Duodenal mucosa (tissue), 2 donors: ENCODE data around the gene EFEMP1.

Experiments
- H3K27ac ChIP-seq: one replicate; pipeline ENCODE4 v1.7.0; 2013; ENCODE audit warnings: low read depth, low read length
- H3K27me3 ChIP-seq, 2 donors: one replicate each; pipeline ENCODE4 v1.7.0; 2013; ENCODE audit warnings: low read length in 2 of 2, control low read depth in 1 of 2; ENCODE audit not compliant: insufficient read depth in 2 of 2, control insufficient read depth in 1 of 2
- H3K36me3 ChIP-seq, 2 donors: one replicate each; pipeline ENCODE4 v1.7.0; 2013; ENCODE audit warnings: low read length in 2 of 2, control low read depth in 1 of 2; ENCODE audit not compliant: insufficient read depth in 2 of 2, control insufficient read depth in 1 of 2
- H3K4me1 ChIP-seq, 2 donors: one replicate each; pipeline ENCODE4 v1.7.0; 2013; ENCODE audit warnings: low read length in 2 of 2, control low read depth in 1 of 2; ENCODE audit not compliant: insufficient read depth in 2 of 2, control insufficient read depth in 1 of 2
- H3K4me3 ChIP-seq, 2 donors: one replicate each; pipeline ENCODE4 v1.7.0; 2013; ENCODE audit warnings: low read length in 2 of 2, low read depth in 1 of 2
- H3K9ac ChIP-seq, 2 donors: one replicate each; pipeline ENCODE4 v1.7.0; 2013; ENCODE audit warnings: low read length in 2 of 2, low read depth in 1 of 2
- H3K9me3 ChIP-seq, 2 donors: one replicate each; pipeline ENCODE4 v1.7.0; 2013; ENCODE audit warnings: low read length in 2 of 2, control low read depth in 1 of 2; ENCODE audit not compliant: control insufficient read depth in 1 of 2

EFEMP1 gene

DNA sequence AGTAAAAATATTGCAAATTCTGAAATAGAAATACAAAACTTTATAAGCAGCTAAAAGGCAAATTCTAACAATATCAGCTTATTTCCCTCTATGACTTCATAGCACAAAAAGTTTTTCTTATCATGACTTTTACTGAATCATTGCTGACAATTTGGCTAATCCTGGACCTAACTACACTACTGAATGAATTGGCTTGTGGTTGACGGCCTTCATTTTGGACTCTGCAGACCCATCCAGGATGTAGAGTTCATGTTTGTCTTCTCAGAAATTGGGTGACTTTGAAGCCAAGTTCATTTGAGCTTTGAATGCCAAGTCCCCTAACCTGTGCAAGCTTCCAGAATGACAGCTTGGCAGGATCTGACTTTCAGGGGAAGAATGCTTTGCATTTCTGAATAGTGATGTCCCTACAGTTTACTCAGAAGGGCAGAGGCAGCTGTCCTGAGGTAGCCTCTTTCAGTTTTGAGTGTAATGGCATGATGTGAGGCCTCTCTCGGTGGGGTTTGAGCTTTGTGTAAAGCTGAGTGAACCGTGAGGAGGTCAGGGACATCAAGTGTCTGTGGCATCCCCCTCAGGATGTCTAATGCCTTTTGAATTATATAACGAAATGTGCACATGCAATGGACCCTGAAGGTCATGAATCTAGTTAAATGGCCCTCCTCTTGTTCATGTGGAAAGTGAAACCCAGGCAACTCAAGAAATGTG lies 48.0 kb downstream of the EFEMP1 start:
- Histone ChIP-seq H3K4me3 (no peak overlapping the region), H3K9me3 (no peaks in the 10 kb centered on the region), H3K27ac (no peak overlapping the region), H3K9ac (no peak overlapping the region), H3K36me3 (no peaks in the 10 kb centered on the region), H3K4me1 (no peaks in the 10 kb centered on the region), H3K27me3 (no peaks in the 10 kb centered on the region)

DNA sequence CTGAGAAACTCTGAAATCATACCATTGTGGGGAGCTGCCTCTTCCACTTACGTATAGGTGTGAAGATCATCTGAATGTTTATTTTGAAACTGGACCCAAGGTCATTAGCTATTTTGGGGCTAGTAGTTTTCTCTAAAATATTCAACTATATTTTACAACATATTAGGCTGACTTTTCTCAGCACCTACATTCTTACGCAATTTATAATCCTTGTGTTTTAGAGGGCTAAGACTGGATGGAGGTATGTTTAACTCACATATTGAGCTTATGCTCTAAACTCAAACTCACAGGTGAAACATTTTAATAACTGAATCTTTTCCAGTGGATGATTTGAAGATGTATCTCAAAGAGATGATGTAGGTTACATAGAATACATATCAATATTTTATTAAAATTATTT lies 49.2 kb downstream of the EFEMP1 start:
- Histone ChIP-seq H3K27me3 (no peaks in the 10 kb centered on the region), H3K9me3 (no peaks in the 10 kb centered on the region), H3K36me3 (no peaks in the 10 kb centered on the region), H3K4me1 (no peaks in the 10 kb centered on the region), H3K27ac (no peak overlapping the region), H3K4me3 (no peak overlapping the region), H3K9ac (no peak overlapping the region)

DNA sequence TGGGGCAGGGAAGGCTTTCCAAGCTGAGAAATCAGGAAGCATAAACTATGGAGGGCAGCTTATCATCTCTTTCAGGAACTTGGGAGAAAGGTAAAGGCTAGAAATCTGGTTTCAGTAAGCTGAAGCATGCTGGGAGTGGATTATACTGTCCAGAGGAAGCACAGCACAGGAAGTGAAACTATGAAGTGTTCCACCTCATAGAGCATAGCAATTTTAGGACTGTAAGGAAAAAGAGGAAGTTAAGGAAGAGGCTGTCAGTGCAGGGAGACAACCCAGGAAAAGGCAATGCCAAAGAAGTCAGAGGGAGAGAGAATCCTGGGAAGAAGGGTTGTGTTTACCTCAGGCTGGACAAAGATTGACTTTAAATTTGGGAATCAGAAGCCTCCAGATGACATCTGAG lies 51.9 kb downstream of the EFEMP1 start:
- Histone ChIP-seq H3K9me3 (no peaks in the 10 kb centered on the region), H3K9ac (no peak overlapping the region), H3K27ac (no peak overlapping the region), H3K36me3 (no peaks in the 10 kb centered on the region), H3K27me3 (no peaks in the 10 kb centered on the region), H3K4me3 (no peak overlapping the region), H3K4me1 (no peaks in the 10 kb centered on the region)

DNA sequence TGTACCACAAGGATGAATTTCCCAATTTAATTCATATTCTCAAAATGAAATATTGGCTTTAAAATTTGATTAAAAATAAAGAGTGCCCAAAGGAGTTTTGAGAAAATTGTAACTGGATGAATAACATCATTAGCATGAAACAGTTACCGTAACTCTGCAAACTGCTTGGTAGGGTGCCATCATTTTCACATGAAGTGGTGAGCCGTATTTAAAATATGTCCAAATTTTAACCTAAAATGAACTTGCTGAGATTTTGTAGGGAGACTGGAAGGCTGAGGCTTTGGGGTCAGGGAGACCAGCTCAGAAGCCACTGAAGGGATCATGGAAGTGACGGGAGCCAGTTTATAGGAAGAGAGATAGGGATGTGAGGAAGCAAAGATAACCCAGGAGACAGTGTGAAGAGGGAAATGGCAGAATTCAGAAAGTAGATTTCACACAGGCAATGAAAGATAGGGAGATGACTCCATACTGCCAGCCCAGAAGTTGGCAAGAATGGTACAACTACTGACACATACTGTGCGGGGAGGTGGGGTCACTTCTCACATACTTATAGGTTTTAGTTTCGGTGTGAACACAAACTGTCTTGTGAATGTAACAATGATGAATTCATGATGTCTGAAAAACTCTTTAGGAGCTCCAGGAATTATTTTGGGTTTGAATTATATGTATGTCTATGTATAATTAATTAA lies 53.8 kb downstream of the EFEMP1 start:
- H3K27ac ChIP-seq = no peak overlapping the region
- no peaks in the 10 kb centered on the region for H3K27me3 ChIP-seq
- H3K4me1 ChIP-seq = no peaks in the 10 kb centered on the region
- no peak overlapping the region for H3K9ac ChIP-seq
- no peak overlapping the region for H3K4me3 ChIP-seq
- no peaks in the 10 kb centered on the region for H3K36me3 ChIP-seq
- no peaks in the 10 kb centered on the region for H3K9me3 ChIP-seq

DNA sequence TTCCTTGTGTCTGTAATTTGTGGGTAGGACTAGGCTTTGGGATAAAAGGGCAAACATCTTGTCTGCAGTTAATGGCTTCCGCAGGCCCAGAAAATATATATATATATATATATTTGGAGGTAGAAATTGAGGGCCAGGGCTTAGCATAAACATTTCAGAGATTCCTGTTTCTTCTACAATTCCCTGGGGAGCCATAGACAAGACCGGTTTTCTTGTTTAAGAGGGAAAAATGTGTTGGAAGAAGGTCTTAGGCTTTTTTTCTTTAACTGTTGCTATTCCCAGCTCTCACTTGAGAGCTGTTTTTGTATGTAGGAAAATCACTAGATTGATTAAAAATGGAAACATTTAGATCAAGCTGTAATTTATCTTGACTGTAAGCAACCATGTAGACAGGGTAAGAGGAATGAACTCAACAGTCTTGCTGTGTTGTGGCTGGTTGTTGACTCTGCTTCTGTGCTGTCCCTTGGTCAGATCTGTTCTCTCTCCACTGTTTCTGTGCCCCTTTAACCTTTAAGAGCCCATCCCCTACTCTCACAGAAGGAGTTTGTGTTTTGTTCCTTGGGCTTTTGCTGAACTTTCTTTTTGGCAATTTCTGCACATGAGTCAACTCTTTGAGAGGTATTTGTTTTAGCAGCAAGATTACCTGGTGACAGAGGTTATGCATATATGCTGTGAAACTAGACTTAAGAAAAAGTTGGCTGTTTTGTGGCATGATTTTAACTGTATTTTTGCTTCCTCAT lies 58.3 kb downstream of the EFEMP1 start:
- no peaks in the 10 kb centered on the region for H3K27me3 ChIP-seq
- H3K9me3 ChIP-seq = no peaks in the 10 kb centered on the region
- H3K27ac ChIP-seq = no peak overlapping the region
- H3K4me3 ChIP-seq = no peak overlapping the region
- no peak overlapping the region for H3K9ac ChIP-seq
- no peaks in the 10 kb centered on the region for H3K4me1 ChIP-seq
- no peaks in the 10 kb centered on the region for H3K36me3 ChIP-seq

DNA sequence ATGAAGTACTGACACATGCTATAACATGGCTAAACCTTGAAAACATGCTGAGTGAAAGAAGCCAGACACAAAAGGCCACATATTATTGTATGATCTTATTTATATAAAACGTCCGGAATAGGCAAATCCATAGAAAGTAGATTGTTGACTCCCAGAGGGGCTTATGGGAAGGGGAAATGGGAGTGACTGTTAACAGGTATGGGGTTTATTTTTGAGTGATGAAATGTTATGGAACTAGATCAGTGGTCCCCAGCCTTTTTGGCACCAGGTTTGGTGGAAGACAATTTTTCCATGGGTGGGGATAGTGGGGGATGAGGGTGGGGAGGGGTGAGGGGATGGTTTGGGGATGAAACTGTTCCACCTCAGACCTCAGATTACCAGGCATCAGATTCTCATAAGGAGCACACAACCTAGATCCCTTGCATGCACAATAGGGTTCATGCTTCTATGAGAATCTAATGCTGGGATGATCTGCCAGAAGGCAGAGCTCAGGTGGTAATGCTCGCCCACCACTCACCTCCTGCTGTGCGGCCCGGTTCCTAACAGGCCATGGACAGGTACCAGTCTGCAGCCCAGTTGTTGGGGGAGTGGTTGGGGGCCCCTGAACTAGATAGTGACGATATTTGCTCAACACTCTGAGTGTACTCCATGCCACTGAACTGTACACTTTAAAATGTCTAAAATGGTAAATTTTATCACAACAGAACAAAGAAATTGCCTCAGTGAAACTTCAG lies 59.1 kb downstream of the EFEMP1 start:
- H3K4me1 ChIP-seq = no peaks in the 10 kb centered on the region
- no peak overlapping the region for H3K4me3 ChIP-seq
- H3K36me3 ChIP-seq = no peaks in the 10 kb centered on the region
- H3K27me3 ChIP-seq = no peaks in the 10 kb centered on the region
- H3K9me3 ChIP-seq = no peaks in the 10 kb centered on the region
- H3K9ac ChIP-seq = no peak overlapping the region
- H3K27ac ChIP-seq = no peak overlapping the region

DNA sequence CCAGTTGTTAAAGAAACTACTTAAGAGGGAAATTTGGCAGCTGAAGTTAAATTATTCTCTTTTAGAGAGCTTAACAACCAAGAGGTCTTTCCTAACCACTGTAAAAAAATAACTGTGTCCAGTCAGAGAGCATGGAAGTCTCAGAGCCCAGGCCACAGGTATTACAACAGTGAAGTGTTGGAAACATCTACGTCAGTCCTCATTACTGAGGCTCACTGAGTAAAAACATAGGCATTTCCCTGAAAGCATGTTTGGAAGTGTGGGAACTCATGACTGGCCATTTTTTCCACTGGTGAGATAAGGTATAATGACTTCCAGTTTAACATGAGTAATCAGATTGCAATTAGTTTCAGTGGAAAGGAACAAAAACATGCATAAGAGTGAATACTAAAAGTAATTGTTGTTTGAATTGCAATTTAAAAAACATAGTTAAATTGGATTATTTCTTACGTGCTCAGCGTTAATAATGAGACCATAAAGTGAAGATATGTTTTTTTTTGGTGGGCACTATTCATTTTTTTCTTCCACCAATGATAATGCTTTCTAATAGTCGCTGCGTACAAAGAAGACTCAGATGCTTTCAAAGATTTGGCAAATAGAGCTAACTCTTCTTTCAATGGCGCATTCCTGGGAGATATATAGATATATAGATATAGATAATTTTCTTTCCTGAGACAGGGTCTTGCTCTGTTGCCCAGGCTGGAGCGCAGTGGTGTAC lies 60.8 kb downstream of the EFEMP1 start:
- Histone ChIP-seq H3K27ac (no peak overlapping the region), H3K4me1 (no peaks in the 10 kb centered on the region), H3K4me3 (no peak overlapping the region), H3K27me3 (no peaks in the 10 kb centered on the region), H3K9me3 (no peaks in the 10 kb centered on the region), H3K9ac (no peak overlapping the region), H3K36me3 (no peaks in the 10 kb centered on the region)

DNA sequence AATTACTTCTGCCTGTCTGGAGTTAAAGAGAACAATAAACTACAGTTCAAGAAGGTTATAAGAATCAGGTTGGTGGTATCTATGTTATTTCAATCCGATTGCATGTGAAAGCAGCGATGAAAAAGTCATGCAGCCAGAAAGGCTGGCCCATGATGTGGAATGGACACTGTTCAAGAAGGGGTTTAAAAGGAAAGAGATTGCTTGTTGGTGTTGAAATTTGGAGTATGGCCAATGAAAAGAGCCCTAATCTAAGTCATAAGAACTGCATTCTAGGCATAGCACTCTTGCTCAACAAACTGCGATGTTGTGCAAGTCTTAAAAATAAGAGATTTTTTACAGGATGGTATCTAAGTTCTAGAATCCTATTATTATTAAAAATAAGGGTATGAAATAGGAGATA lies 61.3 kb downstream of the EFEMP1 start:
- Histone ChIP-seq H3K36me3 (no peaks in the 10 kb centered on the region), H3K9ac (no peak overlapping the region), H3K9me3 (no peaks in the 10 kb centered on the region), H3K4me3 (no peak overlapping the region), H3K4me1 (no peaks in the 10 kb centered on the region), H3K27me3 (no peaks in the 10 kb centered on the region), H3K27ac (no peak overlapping the region)

DNA sequence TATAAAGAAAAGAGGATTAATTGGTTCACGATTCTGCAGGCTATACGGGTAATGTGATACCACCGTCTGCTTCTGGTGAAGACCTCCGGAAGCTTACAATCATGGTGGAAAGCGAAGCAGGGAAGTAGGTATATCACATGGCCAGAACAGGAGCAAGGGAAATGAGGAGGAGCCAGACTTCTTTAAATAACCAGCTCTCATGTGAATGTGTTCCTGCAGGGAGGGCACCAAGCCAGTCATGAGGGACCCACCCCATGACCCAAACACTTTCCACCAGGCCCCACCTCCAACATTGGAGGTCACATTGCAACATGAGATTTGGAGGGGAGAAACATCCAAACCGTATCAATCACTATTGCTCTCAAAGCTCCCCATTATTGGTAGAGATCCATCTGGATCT lies 61.8 kb downstream of the EFEMP1 start:
- Histone ChIP-seq H3K4me1 (no peaks in the 10 kb centered on the region), H3K36me3 (no peaks in the 10 kb centered on the region), H3K9me3 (no peaks in the 10 kb centered on the region), H3K4me3 (no peak overlapping the region), H3K27ac (no peak overlapping the region), H3K9ac (no peak overlapping the region), H3K27me3 (no peaks in the 10 kb centered on the region)
